H1 (cell line): ENCODE data around the gene SECISBP2. TPM values are rescaled to one million over a fixed set of nuclear protein-coding genes. Genes with fewer than 3 reads are reported as not detected.

ENCODE experiments used
- CTCF ChIP-seq, 3 experiments: IDR thresholded peaks; 1 replicate in 2 of 3; 2 replicates in 1 of 3; pipeline versions ENCODE4 v1.5.1 to v1.6.1; 2011; ENCODE audit warnings: low read length in 3 of 3, mild to moderate bottlenecking in 3 of 3, inconsistent platforms in 2 of 3, low read depth in 1 of 3, moderate library complexity in 1 of 3; ENCODE audit not compliant: insufficient read depth in 1 of 3; ENCODE audit errors: control extremely low read depth in 1 of 3
- polyA plus RNA-seq, 7 experiments: library from polyadenylated mRNA; depleted of rRNA in 3 of 7; stranded (reverse) in 5 of 7; unstranded in 2 of 7; fragments of >200 nt in 5 of 7; fragments of 200-250 nt in 2 of 7; gene quantifications; 1 replicate in 5 of 7; 2 replicates in 1 of 7; 4 replicates in 1 of 7; pipeline versions ENCODE4 v1.2.1 to v1.2.3, GENCODE V29; 2011 to 2013; ENCODE audit warnings: missing spikeins in 2 of 7, mixed read lengths in 2 of 7
- total RNA-seq: library from RNA; stranded (reverse); fragmentation: NEBNext Ultra II Directional; extraction: Animal tissue kit (Norgen Biotek cat#: 25700); gene quantifications from 2 replicates; pipeline ENCODE4 v1.2.1, GENCODE V29; 2021

Gene SECISBP2
- total and polyA plus RNA-seq, 2 of the 8 experiments (the other 6 are each of a cell fraction or from before 2014, with no cell fraction given) = 39.0 to 61.7 TPM

GRCh38 chr9:89273528-89274279 lies 44.6 kb upstream of the SECISBP2 start (continued):
- TF ChIP-seq CTCF (IDR thresholded peaks at IDR 0.05; ENCODE audit: control extremely low read depth in 1 of 3, insufficient read depth in 1 of 3, low read depth in 1 of 3, low read length in 3 of 3) = no peak
